GM19238 (cell line): ENCODE results near the gene ZGRF1.
"Not testable (repeated sequence)": the region's sequence is repeated elsewhere in the genome, so short reads cannot be mapped to it uniquely, and the experiment has no call there.

Experiments
- DNase-seq: peaks from one replicate; pipeline ENCODE4 v3.0.0; 2011; ENCODE audit warnings: low spot score; ENCODE audit not compliant: insufficient read length

The ZGRF1 gene

GRCh38 chr4:112636688-112637551, at the start of gene ZGRF1, which contains the start of gene LARP7:
ZGRF1 (minus strand) TSS chr4:112636909; CDS start chr4:112633176, 3,733 bp downstream.
LARP7 (plus strand) TSS chr4:112637143; CDS start chr4:112644670, 7,527 bp downstream.
- peak; percentile 72 for DNase-seq

DNA sequence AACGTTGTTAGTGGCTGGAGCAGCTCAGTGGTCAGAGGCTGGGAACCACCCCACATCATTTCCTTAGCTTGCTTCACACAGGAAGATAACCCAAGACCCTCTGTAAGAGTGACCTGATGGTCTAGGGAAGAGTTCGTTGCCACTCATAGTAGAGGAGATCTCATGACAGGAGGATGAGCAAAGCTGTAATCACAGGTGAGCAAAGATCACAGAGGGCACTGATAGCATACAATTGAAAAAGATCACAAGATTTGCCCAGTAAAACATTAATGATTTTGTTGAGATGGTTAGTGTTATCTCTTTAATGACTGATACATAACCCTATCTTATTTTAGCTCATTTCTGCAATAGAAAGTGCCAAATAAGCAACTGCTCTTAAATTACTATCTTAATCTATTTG, 44.3 kb upstream of the ZGRF1 start:
- DNase-seq = no peak

GRCh38 chr4:112677519-112678091, 40.9 kb upstream of the ZGRF1 start:
- no peak for DNase-seq

- no peak for DNase-seq
Measured at GRCh38 chr4:112674376-112674775, 37.7 kb upstream of the ZGRF1 start.

GRCh38 chr4:112673686-112674085, 37.0 kb upstream of the ZGRF1 start:
- DNase-seq = no peak

DNA sequence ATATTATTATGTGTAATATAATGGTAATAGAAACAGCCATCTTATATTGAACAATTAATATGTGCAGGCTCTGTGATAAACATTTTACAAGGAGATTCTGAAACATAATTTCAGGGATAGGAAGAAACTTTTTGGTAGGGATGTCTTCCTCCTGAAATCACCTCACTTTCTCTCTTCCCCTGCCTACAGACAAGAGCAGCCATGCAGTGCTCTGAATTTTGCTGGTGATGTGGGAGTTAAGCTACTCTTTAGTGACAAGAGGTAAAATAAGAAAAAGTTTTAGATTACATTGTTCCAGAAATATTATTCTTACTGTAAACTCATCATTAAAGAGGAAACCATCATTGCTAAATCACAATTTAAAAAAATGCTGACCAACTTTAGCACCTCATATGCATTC, 36.4 kb upstream of the ZGRF1 start:
- DNase-seq = no peak

- DNase-seq = no peak
Measured at GRCh38 chr4:112668131-112668530, 31.4 kb upstream of the ZGRF1 start.

DNA sequence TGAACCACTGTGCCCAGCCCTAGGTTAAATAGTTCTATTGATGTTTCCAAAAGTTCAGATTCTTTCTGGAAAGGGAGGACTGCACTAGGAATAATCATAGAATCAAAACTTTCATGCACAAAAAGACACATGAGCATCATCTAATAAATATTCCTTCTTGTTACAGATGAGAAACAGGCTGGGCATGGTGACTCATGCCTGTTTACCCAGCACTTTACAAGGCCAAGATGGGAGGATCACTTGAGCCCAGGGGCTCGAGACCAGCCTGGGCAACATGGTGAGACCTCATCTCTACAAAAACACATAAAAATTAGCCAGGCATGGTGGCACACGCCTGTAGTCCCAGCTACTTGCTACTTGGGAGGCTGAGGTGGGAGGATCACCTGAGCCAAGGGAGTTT, 27.9 kb upstream of the ZGRF1 start:
- DNase-seq = no peak

DNA sequence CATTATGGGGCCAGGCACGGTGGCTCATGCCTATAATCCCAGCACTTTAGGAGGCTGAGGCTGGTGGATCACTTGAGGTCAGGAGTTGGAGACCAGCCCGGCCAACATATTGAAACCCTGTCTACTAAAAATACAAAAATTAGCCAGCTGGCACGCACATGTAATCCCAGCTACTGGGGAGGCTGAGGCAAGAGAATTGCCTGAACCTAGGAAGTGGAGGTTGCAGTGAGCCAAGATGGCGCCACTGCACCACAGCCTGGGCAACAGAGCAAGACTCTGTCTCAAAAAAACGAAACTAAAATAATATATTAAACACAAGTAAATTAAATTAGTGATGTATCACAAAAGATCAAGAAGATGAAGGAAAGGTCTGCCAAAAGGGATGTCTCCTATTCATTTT, 19.4 kb upstream of the ZGRF1 start:
- DNase-seq = not testable (repeated sequence)

DNA sequence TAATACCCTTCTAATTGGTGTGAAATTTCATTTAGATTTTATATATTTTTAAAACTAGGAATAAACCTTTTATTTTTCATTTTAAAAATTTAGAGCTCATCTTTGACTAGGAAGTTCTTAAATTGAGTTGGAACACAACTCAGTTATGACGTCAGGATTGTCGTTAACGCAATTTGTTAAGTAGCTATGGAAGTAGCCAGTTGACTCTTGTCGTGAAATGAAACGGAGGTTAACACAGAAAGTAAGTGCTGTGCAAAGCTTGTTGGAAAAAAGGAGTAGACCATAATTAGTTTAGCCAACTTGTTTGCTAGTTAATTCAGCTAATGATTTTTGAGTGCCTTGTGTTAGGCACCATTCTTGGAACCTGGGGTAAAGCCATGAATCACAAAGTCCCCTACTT, 18.6 kb upstream of the ZGRF1 start:
- no peak for DNase-seq

GRCh38 chr4:112652216-112652615, 15.5 kb upstream of the ZGRF1 start:
- DNase-seq = no peak

- no peak for DNase-seq
Measured at GRCh38 chr4:112651641-112652040, 14.9 kb upstream of the ZGRF1 start.

DNA sequence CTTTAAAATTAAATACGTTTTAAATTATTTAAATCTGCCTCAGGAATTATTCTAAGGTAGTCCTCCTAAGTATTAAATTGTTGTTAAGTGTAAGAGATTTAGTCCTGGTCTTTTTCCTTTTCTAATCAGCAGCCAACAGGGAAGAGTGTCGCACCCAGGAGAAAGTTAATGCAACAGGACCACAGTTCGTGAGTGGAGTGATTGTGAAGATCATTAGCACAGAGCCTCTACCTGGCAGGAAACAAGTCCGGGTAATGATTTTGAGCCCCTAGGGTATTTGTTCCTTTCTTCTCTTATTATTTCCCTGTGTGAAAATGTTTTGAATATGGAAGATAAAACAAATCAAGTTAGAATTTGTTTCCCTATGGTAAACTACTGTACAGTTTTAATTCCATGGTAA, 13.6 kb upstream of the ZGRF1 start:
- DNase-seq = no peak

- no peak for DNase-seq
Measured at GRCh38 chr4:112649055-112649408, 12.3 kb upstream of the ZGRF1 start.

DNA sequence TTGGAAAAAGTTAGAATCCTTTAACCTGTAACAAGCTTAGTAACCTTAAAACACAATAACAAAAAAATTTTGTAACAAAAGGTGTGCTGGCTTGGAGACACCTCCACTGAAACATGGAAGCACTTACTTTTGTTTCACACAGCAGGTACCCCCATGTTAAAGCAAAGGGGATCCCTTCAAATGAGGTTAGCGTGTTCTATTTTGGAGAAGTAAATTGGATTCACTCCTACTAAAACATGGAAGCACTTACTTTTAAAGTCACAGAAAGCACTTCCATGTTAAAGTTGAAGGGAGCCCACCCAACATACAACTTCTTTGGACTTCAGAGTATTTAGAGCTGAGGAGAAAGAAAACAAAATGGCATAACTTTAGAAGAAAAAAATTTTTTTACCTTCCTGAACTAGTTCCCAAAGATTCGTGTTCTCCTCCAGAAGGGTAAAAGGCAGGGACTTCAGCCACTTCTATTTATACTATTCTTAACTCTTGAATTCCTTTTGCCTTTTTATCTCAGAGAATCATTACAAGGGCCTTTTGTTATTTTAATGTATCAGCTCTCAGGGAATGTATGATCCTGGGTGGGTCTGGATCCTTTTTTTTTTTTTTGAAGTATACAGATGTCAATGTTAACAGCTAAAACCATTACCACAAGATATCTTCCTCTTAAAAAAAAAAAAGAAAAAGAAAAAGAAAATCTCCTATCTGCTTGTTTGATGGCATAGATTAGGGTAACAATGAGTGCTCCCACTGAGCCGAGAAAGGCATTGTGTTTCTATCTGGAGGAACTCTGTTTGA, 11.8 kb upstream of the ZGRF1 start:
- DNase-seq = no peak

GRCh38 chr4:112647785-112648184, 11.1 kb upstream of the ZGRF1 start:
- no peak for DNase-seq

- no peak for DNase-seq
Measured at GRCh38 chr4:112646632-112647537, 10.2 kb upstream of the ZGRF1 start.

DNA sequence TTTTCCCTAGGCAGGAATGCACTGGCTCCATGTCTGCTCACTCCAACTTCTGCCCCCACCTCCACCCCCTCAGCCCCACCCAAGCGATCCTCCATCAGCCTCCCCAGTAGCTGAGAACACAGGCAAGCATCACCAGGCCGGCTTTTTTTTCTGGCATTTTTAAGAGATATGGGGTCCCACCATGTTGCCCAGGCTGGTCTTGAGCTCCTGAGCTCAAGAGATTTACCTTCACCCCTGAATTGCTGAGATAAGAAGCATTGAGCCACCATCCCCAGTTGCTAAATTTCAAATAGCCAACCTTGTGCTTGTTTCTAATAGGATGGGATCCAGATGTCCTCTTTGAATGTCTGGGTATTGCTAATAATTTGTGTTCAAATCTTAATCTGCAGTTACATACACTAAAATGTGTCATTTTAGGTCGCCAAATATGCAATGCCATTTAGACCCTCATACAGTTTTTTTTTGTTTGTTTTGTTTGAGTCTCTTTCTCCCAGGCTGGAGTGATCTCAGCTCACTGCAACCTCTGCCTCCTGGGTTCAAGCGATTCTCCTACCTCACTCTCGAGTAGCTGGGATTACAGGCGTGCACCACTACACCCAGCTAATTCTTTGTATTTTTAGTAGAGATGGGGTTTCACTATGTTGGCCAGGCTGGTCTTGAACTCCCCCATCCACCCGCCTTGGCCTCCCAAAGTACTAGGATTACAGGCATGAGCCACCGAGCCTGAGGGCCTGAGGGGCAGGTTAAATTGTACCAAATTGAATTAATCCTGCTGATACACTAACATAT, 9.0 kb upstream of the ZGRF1 start:
- no peak for DNase-seq

- DNase-seq = not testable (repeated sequence)
Measured at GRCh38 chr4:112644595-112645535, 8.2 kb upstream of the ZGRF1 start.
